Measurements from ENCODE around the gene IGHMBP2.

The IGHMBP2 gene

GRCh38 chr11:68941324-68942094, 37.8 kb downstream of the IGHMBP2 start:
- H2BK15ac ChIP-seq (ENCODE audit: low read depth, poor library complexity, severe bottlenecking), result no peak overlapping the region
- H2BK5ac ChIP-seq (ENCODE audit: low read depth, low read length, poor library complexity, severe bottlenecking), result no peak overlapping the region
- H3K79me1 ChIP-seq (replicated peaks; ENCODE audit: low read length, poor library complexity, severe bottlenecking), result no peaks in the 10 kb centered on the region
- peaks cover 3% of the 10 kb centered on the region for H3K4me1 ChIP-seq (ENCODE audit: control insufficient read depth, insufficient read depth, low read depth, low read length)
- H3K27ac ChIP-seq (ENCODE audit: low read length, poor library complexity, severe bottlenecking), result no peak overlapping the region
- no peak overlapping the region for H4K8ac ChIP-seq (ENCODE audit: low read length)
- H2BK12ac ChIP-seq (ENCODE audit: low read length in 2 of 2), result no peak overlapping the region
- no peak overlapping the region for H3K4me2 ChIP-seq (ENCODE audit: low read length, poor library complexity, severe bottlenecking)
- no peak overlapping the region for H2AK5ac ChIP-seq (ENCODE audit: low read length, severe bottlenecking)
- H4K91ac ChIP-seq (ENCODE audit: low read length), result no peak overlapping the region
- no peaks in the 10 kb centered on the region for H3K9me3 ChIP-seq (ENCODE audit: control insufficient read depth, low read length)
- H2AFZ ChIP-seq (ENCODE audit: low read depth, low read length), result no peak overlapping the region
- WGBS, result 89% methylated on average over 18 of the region's 18 CpGs
- H2BK120ac ChIP-seq (ENCODE audit: low read depth, low read length), result no peak overlapping the region
- H3K18ac ChIP-seq (ENCODE audit: low read depth in 1 of 2, low read length in 2 of 2), result no peak overlapping the region
- no peaks in the 10 kb centered on the region for H3K27me3 ChIP-seq (ENCODE audit: control insufficient read depth in 1 of 2, insufficient read depth in 1 of 2, low read length in 2 of 2)
- peaks cover 40 to 52% of the 10 kb centered on the region in 2 experiments for H3K36me3 ChIP-seq (ENCODE audit: control insufficient read depth in 1 of 2, insufficient read depth in 2 of 2, low read depth in 1 of 2, low read length in 2 of 2)
- H3K9ac ChIP-seq (ENCODE audit: low read length), result no peak overlapping the region
- DNase-seq, result no peak
- H3K4ac ChIP-seq (ENCODE audit: low read depth in 1 of 2, low read length in 2 of 2), result no peak overlapping the region
- no peak overlapping the region for H3K4me3 ChIP-seq (ENCODE audit: insufficient read depth in 1 of 2, low read depth in 1 of 2, low read length in 2 of 2)
- H3K14ac ChIP-seq (ENCODE audit: low read length in 2 of 2), result no peak overlapping the region
- H3K23ac ChIP-seq (ENCODE audit: low read length in 2 of 2), result no peak overlapping the region

DNA sequence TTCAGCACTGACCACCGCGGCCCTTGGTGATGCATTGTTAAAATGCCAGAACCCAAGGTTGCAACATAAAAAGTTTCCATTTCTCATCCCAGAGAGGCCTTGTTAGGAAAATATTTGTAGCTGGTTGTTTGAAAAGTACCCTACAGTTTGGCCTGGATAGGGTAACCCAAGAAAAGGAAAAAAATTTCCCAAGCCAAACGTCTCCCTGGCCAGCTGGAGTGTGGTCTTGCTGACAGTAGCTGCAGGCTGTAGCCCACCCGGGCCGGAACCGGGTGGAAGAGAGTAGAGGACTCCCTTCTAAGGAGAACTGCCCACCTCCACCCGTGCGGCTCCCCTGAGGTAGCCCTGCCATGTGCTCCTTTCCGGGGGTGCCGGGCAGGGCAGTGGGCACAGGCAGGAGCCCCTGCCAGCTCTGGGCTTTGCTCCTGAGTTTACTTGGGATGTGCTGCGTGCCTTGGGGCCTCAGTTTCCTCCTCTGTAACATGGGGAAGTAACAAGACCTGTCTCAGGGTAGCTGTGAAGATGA, 38.5 kb downstream of the IGHMBP2 start:
- Histone ChIP-seq H3K9me3 (ENCODE audit: control insufficient read depth, low read length) (no peaks in the 10 kb centered on the region), H3K36me3 (ENCODE audit: control insufficient read depth in 1 of 2, insufficient read depth in 2 of 2, low read depth in 1 of 2, low read length in 2 of 2) (peaks cover 34 to 45% of the 10 kb centered on the region in 2 experiments), H2AFZ (ENCODE audit: low read depth, low read length) (no peak overlapping the region), H2BK5ac (ENCODE audit: low read depth, low read length, poor library complexity, severe bottlenecking) (no peak overlapping the region), H4K91ac (ENCODE audit: low read length) (no peak overlapping the region), H2BK12ac (ENCODE audit: low read length in 2 of 2) (no peak overlapping the region), H3K4ac (ENCODE audit: low read depth in 1 of 2, low read length in 2 of 2) (no peak overlapping the region), H3K27ac (ENCODE audit: low read length, poor library complexity, severe bottlenecking) (no peak overlapping the region), H3K4me1 (ENCODE audit: control insufficient read depth, insufficient read depth, low read depth, low read length) (peaks cover 6% of the 10 kb centered on the region), H2BK120ac (ENCODE audit: low read depth, low read length) (no peak overlapping the region), H3K14ac (ENCODE audit: low read length in 2 of 2) (no peak overlapping the region), H2BK15ac (ENCODE audit: low read depth, poor library complexity, severe bottlenecking) (no peak overlapping the region), H2AK5ac (ENCODE audit: low read length, severe bottlenecking) (no peak overlapping the region), H3K27me3 (ENCODE audit: control insufficient read depth in 1 of 2, insufficient read depth in 1 of 2, low read length in 2 of 2) (no peaks in the 10 kb centered on the region), H3K79me1 (replicated peaks; ENCODE audit: low read length, poor library complexity, severe bottlenecking) (no peaks in the 10 kb centered on the region), H3K9ac (ENCODE audit: low read length) (no peak overlapping the region), H3K4me3 (ENCODE audit: insufficient read depth in 1 of 2, low read depth in 1 of 2, low read length in 2 of 2) (no peak overlapping the region), H3K18ac (ENCODE audit: low read depth in 1 of 2, low read length in 2 of 2) (no peak overlapping the region), H3K4me2 (ENCODE audit: low read length, poor library complexity, severe bottlenecking) (no peak overlapping the region), H3K23ac (ENCODE audit: low read length in 2 of 2) (no peak overlapping the region), H4K8ac (ENCODE audit: low read length) (no peak overlapping the region)
- peak; percentile 44 for DNase-seq
- 86% methylated on average over 11 of the region's 11 CpGs for WGBS

DNA sequence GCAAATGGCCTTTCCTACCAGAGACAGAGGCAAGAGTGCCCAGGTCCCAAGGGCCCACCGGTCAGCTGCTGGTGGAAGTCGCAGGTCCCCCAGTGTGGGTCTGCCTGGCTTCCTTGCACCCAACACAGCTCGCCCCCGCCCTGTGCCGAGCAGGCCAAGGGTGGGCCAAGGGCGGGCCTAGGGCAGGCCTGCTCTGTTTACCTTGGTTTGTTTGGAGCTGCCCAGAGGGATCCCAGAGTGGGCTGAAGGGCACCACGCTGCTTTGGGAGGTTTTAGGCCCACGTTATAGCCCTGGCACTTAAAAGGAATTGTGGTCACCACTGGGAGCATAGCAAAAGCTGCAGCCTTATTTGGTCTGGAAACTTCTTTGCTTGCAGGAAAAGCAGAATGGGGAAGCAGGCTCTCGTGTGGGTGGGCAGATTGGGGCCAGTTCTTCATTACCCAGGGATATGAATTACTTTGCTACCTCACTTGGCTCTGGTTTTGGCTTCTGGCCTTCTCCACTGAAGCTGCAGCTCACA, 39.1 kb downstream of the IGHMBP2 start:
- DNase-seq, result no peak
- H2AFZ ChIP-seq (ENCODE audit: low read depth, low read length), result no peak overlapping the region
- no peak overlapping the region for H3K18ac ChIP-seq (ENCODE audit: low read depth in 1 of 2, low read length in 2 of 2)
- H3K4me2 ChIP-seq (ENCODE audit: low read length, poor library complexity, severe bottlenecking), result no peak overlapping the region
- peaks cover 6% of the 10 kb centered on the region for H3K4me1 ChIP-seq (ENCODE audit: control insufficient read depth, insufficient read depth, low read depth, low read length)
- no peak overlapping the region for H3K23ac ChIP-seq (ENCODE audit: low read length in 2 of 2)
- H3K27me3 ChIP-seq (ENCODE audit: control insufficient read depth in 1 of 2, insufficient read depth in 1 of 2, low read length in 2 of 2), result no peaks in the 10 kb centered on the region
- no peak overlapping the region for H4K91ac ChIP-seq (ENCODE audit: low read length)
- H3K79me1 ChIP-seq (replicated peaks; ENCODE audit: low read length, poor library complexity, severe bottlenecking), result no peaks in the 10 kb centered on the region
- no peak overlapping the region for H3K9ac ChIP-seq (ENCODE audit: low read length)
- no peak overlapping the region for H2BK12ac ChIP-seq (ENCODE audit: low read length in 2 of 2)
- no peak overlapping the region for H3K14ac ChIP-seq (ENCODE audit: low read length in 2 of 2)
- no peak overlapping the region for H2AK5ac ChIP-seq (ENCODE audit: low read length, severe bottlenecking)
- no peak overlapping the region for H3K4me3 ChIP-seq (ENCODE audit: insufficient read depth in 1 of 2, low read depth in 1 of 2, low read length in 2 of 2)
- H2BK5ac ChIP-seq (ENCODE audit: low read depth, low read length, poor library complexity, severe bottlenecking), result no peak overlapping the region
- peaks cover 27 to 38% of the 10 kb centered on the region in 2 experiments for H3K36me3 ChIP-seq (ENCODE audit: control insufficient read depth in 1 of 2, insufficient read depth in 2 of 2, low read depth in 1 of 2, low read length in 2 of 2)
- H2BK120ac ChIP-seq (ENCODE audit: low read depth, low read length), result no peak overlapping the region
- 87% methylated on average over 9 of the region's 9 CpGs for WGBS
- no peak overlapping the region for H3K27ac ChIP-seq (ENCODE audit: low read length, poor library complexity, severe bottlenecking)
- no peaks in the 10 kb centered on the region for H3K9me3 ChIP-seq (ENCODE audit: control insufficient read depth, low read length)
- H3K4ac ChIP-seq (ENCODE audit: low read depth in 1 of 2, low read length in 2 of 2), result no peak overlapping the region
- no peak overlapping the region for H2BK15ac ChIP-seq (ENCODE audit: low read depth, poor library complexity, severe bottlenecking)
- H4K8ac ChIP-seq (ENCODE audit: low read length), result no peak overlapping the region

DNA sequence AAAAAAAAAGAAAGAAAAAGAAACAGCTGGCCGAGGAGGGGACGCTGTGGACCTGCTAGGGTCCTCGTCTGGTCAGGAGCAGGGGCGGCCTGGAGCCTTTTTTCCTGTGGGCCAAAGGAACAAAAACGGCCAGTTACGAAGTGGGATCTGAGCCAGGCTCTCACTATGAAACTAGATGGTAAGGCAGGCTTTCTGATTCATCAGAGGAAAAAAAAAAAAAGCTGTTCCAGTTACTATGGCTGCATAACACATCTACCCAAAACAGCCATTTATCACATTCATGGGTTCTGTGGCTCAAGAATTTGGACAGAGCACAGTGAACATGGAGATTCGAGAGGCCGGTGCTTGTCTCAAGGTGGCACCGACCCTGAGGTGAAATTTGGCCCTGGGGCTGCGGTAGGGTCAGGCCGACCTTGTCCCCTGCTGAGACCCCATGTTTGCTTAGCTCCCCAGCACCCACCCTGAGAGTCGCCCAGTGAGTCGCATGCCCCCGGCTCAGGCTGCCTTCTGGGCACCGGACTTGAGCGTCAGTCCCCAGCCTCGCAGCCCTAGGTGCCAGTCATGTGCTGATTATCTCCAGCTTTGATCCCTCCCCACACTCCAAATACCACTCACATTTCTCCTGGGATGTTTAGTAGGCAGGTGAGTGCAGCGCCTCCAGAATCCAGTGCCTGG, 42.9 kb downstream of the IGHMBP2 start:
- no peak overlapping the region for H2AFZ ChIP-seq (ENCODE audit: low read depth, low read length)
- DNase-seq, result peak; percentile 94
- H3K9ac ChIP-seq (ENCODE audit: low read length), result peak overlapping the region; percentile 83
- no peak overlapping the region for H3K4me2 ChIP-seq (ENCODE audit: low read length, poor library complexity, severe bottlenecking)
- no peak overlapping the region for H3K4me3 ChIP-seq (ENCODE audit: insufficient read depth in 1 of 2, low read depth in 1 of 2, low read length in 2 of 2)
- no peak overlapping the region for H2BK15ac ChIP-seq (ENCODE audit: low read depth, poor library complexity, severe bottlenecking)
- H3K27me3 ChIP-seq (ENCODE audit: control insufficient read depth in 1 of 2, insufficient read depth in 1 of 2, low read length in 2 of 2), result peaks cover 0 to 11% of the 10 kb centered on the region in 2 experiments
- no peak overlapping the region for H2AK5ac ChIP-seq (ENCODE audit: low read length, severe bottlenecking)
- no peak overlapping the region for H2BK120ac ChIP-seq (ENCODE audit: low read depth, low read length)
- H3K23ac ChIP-seq (ENCODE audit: low read length in 2 of 2), result no peak overlapping the region
- peaks cover 5% of the 10 kb centered on the region for H3K4me1 ChIP-seq (ENCODE audit: control insufficient read depth, insufficient read depth, low read depth, low read length)
- no peak overlapping the region for H3K27ac ChIP-seq (ENCODE audit: low read length, poor library complexity, severe bottlenecking)
- H3K9me3 ChIP-seq (ENCODE audit: control insufficient read depth, low read length), result no peaks in the 10 kb centered on the region
- no peak overlapping the region for H4K8ac ChIP-seq (ENCODE audit: low read length)
- H3K18ac ChIP-seq (ENCODE audit: low read depth in 1 of 2, low read length in 2 of 2), result no peak overlapping the region
- peak overlapping the region in 1 of 2 experiments; percentile 32 for H2BK12ac ChIP-seq (ENCODE audit: low read length in 2 of 2)
- no peaks in the 10 kb centered on the region for H3K79me1 ChIP-seq (replicated peaks; ENCODE audit: low read length, poor library complexity, severe bottlenecking)
- 74% methylated on average over 16 of the region's 18 CpGs for WGBS
- H4K91ac ChIP-seq (ENCODE audit: low read length), result no peak overlapping the region
- H3K4ac ChIP-seq (ENCODE audit: low read depth in 1 of 2, low read length in 2 of 2), result no peak overlapping the region
- H3K36me3 ChIP-seq (ENCODE audit: control insufficient read depth in 1 of 2, insufficient read depth in 2 of 2, low read depth in 1 of 2, low read length in 2 of 2), result peaks cover 0 to 8% of the 10 kb centered on the region in 2 experiments
- no peak overlapping the region for H2BK5ac ChIP-seq (ENCODE audit: low read depth, low read length, poor library complexity, severe bottlenecking)
- H3K14ac ChIP-seq (ENCODE audit: low read length in 2 of 2), result no peak overlapping the region
